ENCODE results near the gene SHE. TPM values are rescaled to one million over a fixed set of nuclear protein-coding genes. Genes with fewer than 3 reads are reported as not detected.

The SHE gene
- total and polyA plus RNA-seq, 10 of the 15 experiments (the other 5 are each of a cell fraction or from before 2014, with no cell fraction given), result under 0.01 to 0.05 (median 0.03) TPM; not detected in 3

DNA sequence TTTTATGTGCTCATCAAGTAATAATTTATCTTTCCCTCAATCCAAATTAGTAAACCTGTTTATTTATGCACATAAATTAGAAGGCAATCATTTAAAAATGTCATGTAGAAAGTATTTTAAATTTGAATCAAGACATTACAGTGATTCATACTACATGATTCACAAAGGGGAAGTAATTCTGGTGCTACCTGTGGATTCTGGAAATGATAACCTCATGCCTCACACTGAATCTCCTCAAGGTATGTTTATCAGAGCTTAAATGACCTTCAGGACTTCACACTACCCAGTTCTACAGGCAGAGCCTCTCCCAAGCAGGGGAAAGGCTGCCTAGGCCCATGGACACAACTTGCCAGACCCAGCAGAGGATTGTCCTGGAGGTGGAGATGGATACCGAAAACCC lies 25.4 kb downstream of the SHE start:
- Histone ChIP-seq H3K27me3 (replicated peaks in 1 of 2; ENCODE audit: control insufficient read depth in 2 of 2, insufficient read depth in 2 of 2, low read length in 1 of 2) (0 out of 4 replicates have a peak, but pooled peaks cover 0 to 1% of the 10 kb centered on the region in 2 experiments), H2AFZ (ENCODE audit: control insufficient read depth, low read depth, low read length) (no peak overlapping the region), H3K9me3 (replicated peaks; ENCODE audit: control insufficient read depth, insufficient read depth, low read length) (no peaks in the 10 kb centered on the region), H3K79me2 (ENCODE audit: control insufficient read depth, insufficient read depth, low read length) (no peaks in the 10 kb centered on the region), H3K36me3 (ENCODE audit: control insufficient read depth in 2 of 2, insufficient read depth in 2 of 2, low read length in 1 of 2) (no peaks in the 10 kb centered on the region), H4K20me1 (ENCODE audit: control insufficient read depth, insufficient read depth) (no peaks in the 10 kb centered on the region), H3K4me3 (no peak overlapping the region), H3K4me1 (ENCODE audit: control insufficient read depth, insufficient read depth, low read length) (peaks cover 3% of the 10 kb centered on the region; the same call in 1 of the 2 replicates), H3K9ac (ENCODE audit: control insufficient read depth, insufficient read depth, low read length) (no peak overlapping the region), H3K27ac (ENCODE audit: control insufficient read depth, insufficient read depth) (no peak overlapping the region), H3K4me2 (ENCODE audit: control insufficient read depth, insufficient read depth) (no peak overlapping the region)
- ChIA-PET SMC1A (ENCODE audit: uncharacterized antibody, unreplicated experiment) (interaction anchor here (0.6 to 0.9 kb wide), 2 partner anchors 70 to 81 kb away, joined by 3 read pairs; no protein-coding TSS in a partner anchor), POLR2A (no interaction called here), RAD21 (ENCODE audit: unreplicated experiment) (interaction anchor here (0.5 kb wide), 1 partner anchor 141 kb away, joined by 3 read pairs; no protein-coding TSS in a partner anchor), CTCF (interaction anchor here (0.6 to 7.3 kb wide), 4 partner anchors 22 to 142 kb away, joined by 3 to 94 read pairs (median 4); no protein-coding TSS in a partner anchor)
- no peak for FAIRE-seq
- TF ChIP-seq IKZF1 (conservative IDR thresholded peaks at IDR 0.05) (no peak), NFYB (IDR thresholded peaks at IDR 0.05; ENCODE audit: insufficient read depth, low read depth, low read length) (no peak), KLF5 (IDR thresholded peaks at IDR 0.05; ENCODE audit: partially characterized antibody) (no peak), FOS (IDR thresholded peaks at IDR 0.05; ENCODE audit: borderline replicate concordance, extremely low read depth, insufficient read length) (no peak), CHD2 (IDR thresholded peaks at IDR 0.05; ENCODE audit: borderline replicate concordance, low read depth, low read length) (no peak), RCOR1 (conservative IDR thresholded peaks at IDR 0.05; ENCODE audit: low read depth, low read length) (no peak), KDM1A (IDR thresholded peaks at IDR 0.05; ENCODE audit: borderline replicate concordance) (no peak), GABPA (IDR thresholded peaks at IDR 0.05; ENCODE audit: low read depth) (no peak), SMARCA5 (IDR thresholded peaks at IDR 0.05) (no peak), ZNF384 (IDR thresholded peaks at IDR 0.05; ENCODE audit: borderline replicate concordance, low read depth, low read length) (no peak), YY1 (IDR thresholded peaks at IDR 0.05; ENCODE audit: low read depth, low read length) (no peak), TCF3 (IDR thresholded peaks at IDR 0.05; ENCODE audit: borderline replicate concordance, insufficient read depth, low read depth, low read length) (no peak), MEF2A (IDR thresholded peaks at IDR 0.05; ENCODE audit: insufficient read depth, low read depth, low read length) (no peak), RFX5 (IDR thresholded peaks at IDR 0.05; ENCODE audit: low read depth, low read length) (no peak)
- TF ChIP-seq, protein P1, sequence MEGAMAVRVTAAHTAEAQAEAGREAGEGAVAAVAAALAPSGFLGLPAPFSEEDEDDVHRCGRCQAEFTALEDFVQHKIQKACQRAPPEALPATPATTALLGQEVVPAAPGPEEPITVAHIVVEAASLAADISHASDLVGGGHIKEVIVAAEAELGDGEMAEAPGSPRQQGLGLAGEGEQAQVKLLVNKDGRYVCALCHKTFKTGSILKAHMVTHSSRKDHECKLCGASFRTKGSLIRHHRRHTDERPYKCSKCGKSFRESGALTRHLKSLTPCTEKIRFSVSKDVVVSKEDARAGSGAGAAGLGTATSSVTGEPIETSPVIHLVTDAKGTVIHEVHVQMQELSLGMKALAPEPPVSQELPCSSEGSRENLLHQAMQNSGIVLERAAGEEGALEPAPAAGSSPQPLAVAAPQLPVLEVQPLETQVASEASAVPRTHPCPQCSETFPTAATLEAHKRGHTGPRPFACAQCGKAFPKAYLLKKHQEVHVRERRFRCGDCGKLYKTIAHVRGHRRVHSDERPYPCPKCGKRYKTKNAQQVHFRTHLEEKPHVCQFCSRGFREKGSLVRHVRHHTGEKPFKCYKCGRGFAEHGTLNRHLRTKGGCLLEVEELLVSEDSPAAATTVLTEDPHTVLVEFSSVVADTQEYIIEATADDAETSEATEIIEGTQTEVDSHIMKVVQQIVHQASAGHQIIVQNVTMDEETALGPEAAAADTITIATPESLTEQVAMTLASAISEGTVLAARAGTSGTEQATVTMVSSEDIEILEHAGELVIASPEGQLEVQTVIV (IDR thresholded peaks at IDR 0.05; ENCODE audit: borderline replicate concordance, partially characterized antibody), result no peak
- TF ChIP-seq, protein P2, sequence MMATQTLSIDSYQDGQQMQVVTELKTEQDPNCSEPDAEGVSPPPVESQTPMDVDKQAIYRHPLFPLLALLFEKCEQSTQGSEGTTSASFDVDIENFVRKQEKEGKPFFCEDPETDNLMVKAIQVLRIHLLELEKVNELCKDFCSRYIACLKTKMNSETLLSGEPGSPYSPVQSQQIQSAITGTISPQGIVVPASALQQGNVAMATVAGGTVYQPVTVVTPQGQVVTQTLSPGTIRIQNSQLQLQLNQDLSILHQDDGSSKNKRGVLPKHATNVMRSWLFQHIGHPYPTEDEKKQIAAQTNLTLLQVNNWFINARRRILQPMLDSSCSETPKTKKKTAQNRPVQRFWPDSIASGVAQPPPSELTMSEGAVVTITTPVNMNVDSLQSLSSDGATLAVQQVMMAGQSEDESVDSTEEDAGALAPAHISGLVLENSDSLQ (IDR thresholded peaks at IDR 0.05), result no peak
- no TSS peak for BruUV-seq (replicated peaks)
- 100% methylated on average over 1 of the region's 1 CpG for WGBS (ENCODE audit: insufficient coverage, insufficient replicate concordance, low lambda C conversion rate, missing lambda C conversion rate)
- no peak for DNase-seq (ENCODE audit: low read depth, low spot score)
- intact Hi-C loops (cut with micrococcal nuclease; ENCODE audit: unreplicated experiment) (loop anchor here (5.0 kb wide), 1 partner anchor 401 kb away; no protein-coding TSS in a partner anchor), in situ Hi-C loops (cut with MboI) (no loop called here)
- ATAC-seq, result no peak

All from GM12878 (cell line).